Measurements from ENCODE around the gene MXD3.
"Not testable (repeated sequence)": the region's sequence is repeated elsewhere in the genome, so short reads cannot be mapped to it uniquely, and the experiment has no call there.

MXD3 gene

GRCh38 chr5:177343000-177343399 is 31.3 kb upstream of the MXD3 start:
- not testable (repeated sequence) for DNase-seq (ENCODE audit: low read depth)

DNA sequence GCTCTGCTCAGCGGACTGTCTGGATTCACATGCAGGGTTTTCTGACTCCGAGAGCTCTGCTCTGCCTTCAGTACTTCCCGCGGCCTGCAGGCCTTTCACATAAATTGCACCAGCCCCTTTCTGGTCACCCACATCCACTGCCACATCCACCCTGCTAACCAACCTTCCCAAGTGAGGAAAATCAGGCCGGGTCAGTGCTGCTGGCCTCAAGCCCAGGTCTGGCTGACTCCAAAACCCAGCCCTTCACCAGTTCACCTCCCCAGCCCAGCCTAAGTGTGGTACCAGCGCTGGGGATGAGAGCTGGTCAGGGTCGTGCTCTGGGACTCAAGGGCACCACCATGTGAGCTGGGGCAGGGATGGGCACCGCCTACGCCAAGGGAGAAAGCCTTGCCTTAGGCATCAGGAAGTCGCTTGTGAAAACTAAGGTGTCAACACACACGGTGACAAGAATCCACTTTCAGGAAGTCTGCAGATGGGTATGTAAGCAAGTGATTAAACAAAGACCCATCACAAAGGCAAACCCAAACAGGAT is 27.5 kb upstream of the MXD3 start:
- DNase-seq (ENCODE audit: low read depth) = no peak

DNA sequence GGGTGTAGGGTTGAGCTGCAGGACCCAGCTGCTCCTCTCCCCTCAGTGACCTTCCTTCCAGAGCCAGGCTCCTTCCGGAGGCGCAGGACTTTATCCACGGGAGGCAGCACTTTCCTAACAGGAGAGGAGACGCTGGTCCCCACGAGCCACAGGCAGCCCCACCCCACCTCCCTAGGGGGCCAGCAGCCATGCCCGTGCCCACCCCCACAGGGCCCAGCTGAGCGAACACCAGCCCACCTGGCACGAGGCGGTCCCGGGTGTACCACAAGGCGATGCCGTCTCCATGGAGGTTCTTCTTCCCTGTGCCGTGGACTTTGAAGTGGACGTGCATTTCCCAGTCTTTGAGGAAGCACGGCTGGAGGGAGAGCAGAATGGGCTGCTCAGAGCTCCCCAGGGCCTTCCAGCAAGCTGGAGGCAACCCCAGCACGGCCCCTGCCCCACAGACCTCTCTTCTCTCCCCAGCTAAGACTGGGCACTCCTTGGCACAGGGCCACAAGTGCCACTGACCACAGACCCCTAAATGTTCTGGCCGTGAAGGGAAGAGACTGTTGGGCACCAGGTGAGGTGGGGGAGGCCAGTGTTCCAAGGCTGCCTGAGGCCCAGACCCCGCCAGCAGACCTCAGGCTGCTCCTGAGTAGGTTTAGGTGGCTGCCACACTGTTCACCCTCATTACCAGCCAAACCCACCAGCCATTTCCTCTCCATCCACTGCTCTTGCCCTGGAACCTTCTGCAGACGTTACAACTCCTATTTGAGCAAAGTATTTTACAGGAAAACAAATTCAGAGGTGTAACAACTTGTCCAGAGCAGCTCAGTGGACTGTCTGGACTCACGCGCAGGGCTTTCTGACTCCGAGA is 26.8 kb upstream of the MXD3 start:
- DNase-seq (ENCODE audit: low read depth) = no peak

GRCh38 chr5:177336603-177337494 is 25.2 kb upstream of the MXD3 start:
- DNase-seq (ENCODE audit: low read depth) = no peak

DNA sequence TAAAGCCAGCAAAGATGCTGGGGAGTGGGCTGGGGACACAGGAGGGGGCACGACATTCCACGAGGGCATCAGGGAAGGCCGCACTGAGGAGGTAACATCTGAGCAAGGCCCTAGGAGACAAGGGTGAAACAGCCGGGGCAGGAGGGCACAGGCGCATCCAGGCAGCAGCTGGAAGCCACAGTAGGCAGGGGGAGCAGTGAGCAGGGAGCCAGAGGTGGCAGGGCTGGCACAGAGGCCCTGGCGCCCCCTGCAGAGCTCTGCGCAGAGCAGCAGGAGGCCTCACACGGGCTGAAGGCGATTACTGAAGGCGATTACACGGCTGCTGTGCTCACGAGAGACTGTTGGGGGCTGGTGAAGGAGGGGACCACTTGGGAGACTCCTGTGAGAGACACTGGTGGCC is 24.4 kb upstream of the MXD3 start:
- DNase-seq (ENCODE audit: low read depth) = no peak

- DNase-seq (ENCODE audit: low read depth) = no peak
Observed at GRCh38 chr5:177335701-177336065, 24.0 kb upstream of the MXD3 start.

DNA sequence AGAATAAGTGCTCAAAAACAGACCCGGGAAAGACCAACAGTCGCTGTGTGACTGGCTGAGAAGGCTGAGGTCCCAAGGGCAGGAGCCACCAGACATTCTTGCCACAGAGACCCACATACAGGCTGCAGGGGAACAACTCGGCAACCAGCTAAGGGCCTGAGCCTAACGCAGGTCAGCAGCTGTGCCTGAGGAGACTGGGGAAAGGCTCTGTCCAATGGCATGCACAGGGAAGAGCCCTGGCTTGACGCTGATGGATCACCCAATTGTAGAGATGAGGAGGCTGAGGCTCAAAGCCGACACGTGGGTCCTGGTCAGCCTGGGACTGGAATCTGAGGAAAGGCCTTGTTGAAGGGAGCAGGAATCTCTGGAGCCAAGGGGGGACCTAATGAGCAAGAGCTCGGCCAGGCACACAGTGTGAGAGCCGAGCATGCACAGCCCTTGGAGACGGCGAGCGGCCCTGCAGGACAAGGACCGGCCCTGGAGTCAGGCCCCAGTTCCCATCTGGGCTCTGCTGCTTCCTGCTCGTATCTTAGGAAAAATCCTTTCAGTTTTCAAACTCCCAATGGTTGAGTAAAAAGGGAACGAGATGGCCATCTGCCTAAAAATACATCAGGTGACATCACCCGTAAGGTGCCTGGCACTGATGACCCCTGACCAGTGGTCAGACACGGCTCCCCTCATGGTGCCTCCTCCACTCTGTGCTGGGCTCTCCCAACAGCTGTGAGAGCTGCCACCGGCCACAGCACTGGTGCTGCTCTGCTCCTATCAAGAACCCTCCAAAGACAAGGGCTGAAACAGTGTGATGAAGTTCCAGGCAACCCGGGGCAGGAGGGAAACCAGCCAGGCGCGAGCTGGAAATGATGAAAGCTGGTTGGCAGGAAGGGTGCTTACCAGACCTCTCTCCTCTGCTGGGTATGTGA is 23.3 kb upstream of the MXD3 start:
- no peak for DNase-seq (ENCODE audit: low read depth)

GRCh38 chr5:177334155-177334551 is 22.5 kb upstream of the MXD3 start:
- DNase-seq (ENCODE audit: low read depth) = no peak

DNA sequence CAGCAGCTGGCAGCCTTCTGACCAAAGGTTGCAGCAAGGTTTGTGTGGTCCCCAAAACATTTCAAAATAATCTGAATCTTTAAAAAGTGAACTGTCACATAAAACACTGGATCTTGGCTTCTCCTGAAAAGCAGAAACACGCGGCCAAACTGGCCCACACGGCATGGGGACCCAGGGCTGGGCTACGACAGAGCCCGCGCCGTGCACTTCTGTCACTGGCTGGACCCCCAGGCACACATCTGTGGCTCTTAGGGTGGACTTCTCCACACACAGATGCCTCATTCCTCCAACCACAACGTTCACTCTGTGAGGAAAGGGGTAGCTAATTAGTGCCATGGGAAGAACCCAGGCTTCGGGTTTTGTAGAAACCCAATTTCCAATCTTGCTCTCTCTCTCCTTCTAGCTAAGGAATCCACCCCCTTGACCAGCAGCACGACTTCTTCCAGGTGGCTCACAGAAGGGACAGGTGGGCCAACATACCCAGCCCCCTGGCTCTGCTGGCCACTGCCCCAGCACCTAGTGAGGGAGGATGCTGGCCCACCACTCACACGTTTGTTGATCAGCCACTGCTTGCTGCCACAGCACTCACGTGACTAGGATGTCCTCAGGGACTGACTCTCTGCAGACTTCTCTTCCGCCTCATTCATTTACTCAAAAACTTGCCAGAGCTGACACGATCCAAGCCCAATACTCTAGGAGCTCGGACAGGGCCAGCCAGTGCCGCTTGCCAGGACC is 21.9 kb upstream of the MXD3 start:
- DNase-seq (ENCODE audit: low read depth) = no peak

DNA sequence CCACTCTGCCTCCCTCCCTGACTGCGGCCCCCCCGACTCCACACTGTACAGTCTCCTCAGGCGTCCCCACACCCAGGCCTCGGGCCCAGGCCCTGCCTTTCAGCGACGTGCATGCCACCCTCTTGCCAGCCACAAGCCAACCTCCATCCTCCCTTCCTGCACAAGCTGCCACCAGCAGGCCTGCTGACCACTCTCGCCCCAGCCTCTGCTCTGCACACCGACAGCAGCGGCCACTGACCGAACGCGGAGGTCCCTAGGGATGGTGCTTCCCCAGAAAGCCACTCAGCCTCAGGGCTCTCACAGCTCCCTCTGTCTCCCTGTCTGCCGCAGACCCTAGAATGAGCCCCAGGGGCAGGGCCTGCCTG is 21.2 kb upstream of the MXD3 start:
- DNase-seq (ENCODE audit: low read depth) = no peak

GRCh38 chr5:177332031-177332895 is 20.6 kb upstream of the MXD3 start:
- no peak for DNase-seq (ENCODE audit: low read depth)

- no peak for DNase-seq (ENCODE audit: low read depth)
Observed at GRCh38 chr5:177330991-177331842, 19.5 kb upstream of the MXD3 start.

DNA sequence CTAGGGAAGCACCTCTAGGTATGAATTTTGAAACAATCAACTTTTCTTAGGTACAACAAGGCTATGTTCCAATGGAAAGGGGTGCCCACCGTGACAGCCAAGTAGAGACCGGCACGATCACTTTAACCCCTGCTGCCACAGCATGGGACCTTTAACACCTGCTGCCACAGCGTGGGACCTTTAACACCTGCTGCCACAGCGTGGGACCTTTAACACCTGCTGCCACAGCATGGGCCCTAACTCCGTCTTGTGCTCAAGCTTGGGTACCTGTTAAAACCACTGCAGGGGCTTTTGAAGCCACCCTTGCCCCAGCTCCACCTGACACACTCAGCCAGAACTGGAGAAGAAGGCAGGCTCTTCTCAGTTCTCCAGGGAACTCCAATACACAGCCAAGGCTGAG is 18.2 kb upstream of the MXD3 start:
- no peak for DNase-seq (ENCODE audit: low read depth)

DNA sequence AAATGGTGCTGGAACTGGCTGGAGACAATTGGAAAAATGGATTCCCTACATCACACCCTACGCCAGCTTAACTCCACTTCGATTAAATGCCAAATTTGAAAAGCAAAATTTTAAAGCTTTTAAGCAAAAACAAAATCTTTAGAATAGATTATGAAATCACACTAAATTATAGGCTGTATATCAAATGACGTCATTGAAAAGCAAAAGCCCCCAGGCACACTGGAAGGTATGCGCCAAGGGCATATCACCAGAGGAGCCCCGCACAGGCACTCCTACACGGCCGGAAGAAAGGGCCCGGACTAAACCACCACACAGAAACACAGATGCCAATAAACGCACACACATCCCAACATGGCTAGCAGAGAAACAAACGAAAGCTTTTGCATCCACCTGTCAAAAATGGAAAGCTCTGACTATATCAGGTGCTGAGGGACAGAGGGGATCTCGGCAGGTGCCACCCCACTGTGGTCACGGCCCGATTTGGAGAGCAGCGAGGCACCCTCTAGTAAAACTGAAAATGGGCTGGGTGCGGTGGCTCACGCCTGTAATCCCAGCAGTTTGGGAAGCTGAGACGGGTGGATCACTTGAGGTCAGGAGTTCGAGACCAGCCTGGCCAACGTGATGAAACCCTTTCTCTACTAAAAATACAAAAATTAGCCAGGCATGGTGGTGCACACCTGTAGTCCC is 17.0 kb upstream of the MXD3 start:
- DNase-seq (ENCODE audit: low read depth) = no peak

DNA sequence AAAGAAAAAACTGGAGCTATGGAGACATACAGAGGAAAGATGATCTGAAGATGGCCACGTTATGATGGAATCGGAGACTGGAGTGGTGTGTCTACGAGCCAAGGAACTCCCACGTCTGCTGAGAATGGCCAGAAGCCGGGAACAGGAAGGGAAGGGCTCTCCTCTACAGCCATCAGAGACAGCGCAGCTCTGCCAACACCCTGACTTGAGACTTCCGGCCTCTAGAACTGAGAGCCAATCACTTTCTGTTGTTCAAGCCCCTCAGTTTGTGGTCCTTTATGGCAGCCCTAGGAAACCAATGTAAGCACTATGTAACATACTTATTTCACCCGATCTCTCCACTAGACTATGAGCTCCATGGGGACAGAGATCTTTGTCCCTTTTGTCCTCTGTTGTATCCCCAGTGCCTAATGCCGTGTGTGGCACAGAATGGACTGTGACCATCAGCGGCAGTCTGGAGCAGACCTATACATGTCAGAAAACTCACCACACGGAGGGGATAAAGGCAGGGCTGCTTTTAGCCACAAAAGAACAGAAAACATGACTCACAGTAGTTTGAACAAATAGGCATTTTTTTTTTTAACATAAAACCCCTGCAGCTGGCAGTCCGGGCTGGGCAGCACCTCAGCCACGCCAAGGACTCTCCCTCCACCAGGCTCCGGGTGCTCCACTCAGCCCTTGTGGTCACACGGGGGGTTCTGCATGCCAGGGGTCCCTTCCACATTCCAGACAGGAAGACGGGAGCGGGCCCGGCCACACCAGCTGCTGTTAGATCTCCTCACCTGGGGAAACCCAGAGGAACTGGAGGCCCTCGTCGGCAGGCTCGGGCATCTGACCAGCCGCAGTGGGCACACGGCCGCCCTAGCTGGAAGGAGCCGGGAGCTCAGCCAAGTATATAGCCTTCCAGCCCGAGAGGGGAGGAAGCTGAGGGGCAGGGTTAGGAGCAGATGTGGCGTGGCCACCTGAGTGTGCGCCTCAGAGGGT is 16.1 kb upstream of the MXD3 start:
- no peak for DNase-seq (ENCODE audit: low read depth)

GRCh38 chr5:177325868-177326381 is 14.2 kb upstream of the MXD3 start:
- DNase-seq (ENCODE audit: low read depth) = no peak

DNA sequence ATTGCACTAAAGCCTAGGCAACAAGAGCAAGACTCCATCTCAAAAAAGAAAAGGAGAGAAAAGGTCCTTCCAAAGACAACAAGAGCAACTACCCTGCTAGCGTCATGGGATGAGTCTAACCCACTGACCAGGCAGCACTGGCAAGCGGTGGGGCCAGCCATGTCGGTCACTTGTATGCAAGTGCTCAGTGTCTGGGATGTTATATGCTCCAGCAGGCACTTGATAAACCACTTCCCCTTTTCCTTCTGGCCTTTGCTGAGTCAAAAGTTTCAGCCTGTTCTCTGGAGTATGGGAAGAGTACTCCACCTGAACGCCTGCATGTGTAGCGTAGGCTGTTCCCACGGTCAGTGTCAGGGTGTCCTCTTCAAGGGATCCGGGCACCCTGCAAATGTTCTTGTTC is 9.2 kb upstream of the MXD3 start:
- DNase-seq (ENCODE audit: low read depth) = no peak
